Urothelium cell line (cell line): Measurements from ENCODE around the gene JUN.

Experiments
- DNase-seq: peaks from one replicate; pipeline ENCODE4 v3.0.0; 2011; ENCODE audit warnings: low spot score, mixed read lengths
- FAIRE-seq: peaks from 2 replicates; lab custom pipeline; 2011; peaks lifted over from hg19 to GRCh38; lab: Jason Lieb, UNC

Gene JUN

GRCh38 chr1:58764294-58764978, 19.4 kb downstream of the JUN start:
- DNase-seq (no peak), FAIRE-seq (no peak)

GRCh38 chr1:58763214-58763613, 20.6 kb downstream of the JUN start:
- FAIRE-seq (no peak), DNase-seq (no peak)

- FAIRE-seq: no peak
- DNase-seq: no peak
Observed at GRCh38 chr1:58762806-58763205, 21.0 kb downstream of the JUN start.

GRCh38 chr1:58755468-58755872, 28.4 kb downstream of the JUN start:
- peak; percentile 91 for DNase-seq
- FAIRE-seq: peak; percentile 5

- DNase-seq: no peak
- FAIRE-seq: no peak
Observed at GRCh38 chr1:58754683-58755467, 29.0 kb downstream of the JUN start.

- no peak for DNase-seq
- FAIRE-seq: no peak
Observed at GRCh38 chr1:58754073-58754613, 29.7 kb downstream of the JUN start.

- DNase-seq (no peak), FAIRE-seq (no peak)
Observed at GRCh38 chr1:58753431-58753866, 30.4 kb downstream of the JUN start.

GRCh38 chr1:58749646-58750045, 34.2 kb downstream of the JUN start:
- FAIRE-seq (no peak), DNase-seq (no peak)

- FAIRE-seq (no peak), DNase-seq (no peak)
Observed at GRCh38 chr1:58748666-58749065, 35.2 kb downstream of the JUN start.

- DNase-seq (no peak), FAIRE-seq (no peak)
Observed at GRCh38 chr1:58746757-58747156, 37.1 kb downstream of the JUN start.

- FAIRE-seq (no peak), DNase-seq (no peak)
Observed at GRCh38 chr1:58746182-58746581, 37.7 kb downstream of the JUN start.

- FAIRE-seq: no peak
- DNase-seq: no peak
Observed at GRCh38 chr1:58745666-58746065, 38.2 kb downstream of the JUN start.

- no peak for DNase-seq
Observed at GRCh38 chr1:58745117-58745516, 38.7 kb downstream of the JUN start.

GRCh38 chr1:58741678-58742553, 41.9 kb downstream of the JUN start:
- DNase-seq: no peak
- FAIRE-seq: no peak

More at GRCh38 chr1:58745117-58745516, 38.7 kb downstream of the JUN start:
- FAIRE-seq: no peak

- DNase-seq (peak; percentile 50), FAIRE-seq (no peak)
Observed at GRCh38 chr1:58739856-58740466, 43.9 kb downstream of the JUN start.

- FAIRE-seq (no peak), DNase-seq (no peak)
Observed at GRCh38 chr1:58738876-58739275, 45.0 kb downstream of the JUN start.

GRCh38 chr1:58735586-58735985, 48.3 kb downstream of the JUN start:
- DNase-seq (no peak), FAIRE-seq (no peak)

GRCh38 chr1:58734630-58735029, 49.2 kb downstream of the JUN start:
- FAIRE-seq (no peak), DNase-seq (no peak)

- no peak for DNase-seq
- no peak for FAIRE-seq
Observed at GRCh38 chr1:58732087-58732775, 51.6 kb downstream of the JUN start.
